OCI-LY7 (cell line): ENCODE measurements around the gene SULT1A2. TPM values are rescaled to one million over a fixed set of nuclear protein-coding genes. Genes with fewer than 3 reads are reported as not detected.
"Not testable (repeated sequence)": the region's sequence is repeated elsewhere in the genome, so short reads cannot be mapped to it uniquely, and the experiment has no call there.

Experiments used
- BruUV-seq: library from RNA; stranded (reverse); fragments of 400-500 nt; replicated peaks from 2 replicates; lab custom pipeline; 2021; lab: Mats Ljungman, UMichigan
- CTCF ChIA-PET: fragments of 300-600 bp; sonication (Branson Sonifier 250); formaldehyde crosslinking; loops from one replicate; lab custom pipeline; 2022; ENCODE audit warnings: antibody characterized with exemption; ENCODE audit not compliant: unreplicated experiment; lab: Charles Lee
- POLR2A ChIA-PET: fragments of 300-600 bp; sonication (Branson Sonifier 250); formaldehyde crosslinking; loops from one replicate; lab custom pipeline; 2022; ENCODE audit warnings: antibody characterized with exemption; lab: Charles Lee
- DNase-seq: peaks from one replicate; pipeline ENCODE4 v3.0.0-alpha.2; 2015; ENCODE audit warnings: low spot score
- H2AFZ ChIP-seq: fragments of 200-600 bp; sonication (generic), shearing (Covaris generic); 2 replicates; pipeline ENCODE4 v1.6.1; 2014; ENCODE audit warnings: mild to moderate bottlenecking, antibody characterized with exemption, low read length, moderate library complexity
- H3K27ac ChIP-seq: fragments of 200-600 bp; sonication (generic); 2 replicates; pipeline ENCODE4 v1.5.1; 2014; ENCODE audit warnings: mixed run types, low read depth, mild to moderate bottlenecking, moderate library complexity, low read length, inconsistent platforms; ENCODE audit not compliant: poor library complexity, severe bottlenecking
- H3K36me3 ChIP-seq: fragments of 200-600 bp; sonication (generic); 2 replicates; pipeline ENCODE4 v1.6.1; 2014; ENCODE audit warnings: mild to moderate bottlenecking, antibody characterized with exemption, low read length, moderate library complexity, mixed read lengths; ENCODE audit not compliant: insufficient read depth
- H3K4me1 ChIP-seq: fragments of 200-600 bp; sonication (generic); 2 replicates; pipeline ENCODE4 v1.5.1; 2014; ENCODE audit warnings: mild to moderate bottlenecking, low read length; ENCODE audit not compliant: insufficient read depth, poor library complexity, severe bottlenecking
- H3K4me2 ChIP-seq: fragments of 200-600 bp; sonication (generic); 2 replicates; pipeline ENCODE4 v1.6.1; 2014; ENCODE audit warnings: mild to moderate bottlenecking, low read length
- H3K4me3 ChIP-seq: fragments of 200-600 bp; sonication (generic); 2 replicates; pipeline ENCODE4 v1.5.1; 2014; ENCODE audit warnings: mild to moderate bottlenecking, low read depth, low read length; ENCODE audit not compliant: poor library complexity, severe bottlenecking
- H3K79me2 ChIP-seq: fragments of 200-600 bp; sonication (generic); 2 replicates; pipeline ENCODE4 v1.6.1; 2016; ENCODE audit warnings: low read depth, mild to moderate bottlenecking, low read length, moderate library complexity, mixed read lengths; ENCODE audit not compliant: insufficient read depth
- H3K9me2 ChIP-seq: fragments of 200-600 bp; sonication (generic); 2 replicates; pipeline ENCODE4 v1.6.1; 2016; ENCODE audit warnings: mild to moderate bottlenecking, low read length, mixed read lengths; ENCODE audit not compliant: insufficient read depth
- H3K9me3 ChIP-seq: fragments of 200-600 bp; sonication (generic); 2 replicates; pipeline ENCODE4 v1.6.1; 2014; ENCODE audit warnings: mild to moderate bottlenecking, mixed run types, low read length, mixed read lengths
- H4K20me1 ChIP-seq: fragments of 200-600 bp; sonication (generic); 2 replicates; pipeline ENCODE4 v1.6.1; 2014; ENCODE audit warnings: mild to moderate bottlenecking, antibody characterized with exemption, low read length, moderate library complexity, mixed read lengths; ENCODE audit not compliant: insufficient read depth
- CTCF ChIP-seq: fragments of 200-600 bp; sonication (generic); conservative IDR thresholded peaks from 2 replicates; pipeline ENCODE4 v1.5.1; 2014; ENCODE audit warnings: mild to moderate bottlenecking, antibody characterized with exemption, low read length, moderate library complexity, mixed read lengths
- EZH2phosphoT487 ChIP-seq: fragments of 200-600 bp; sonication (generic); IDR thresholded peaks from 2 replicates; pipeline ENCODE4 v1.6.1; 2018; ENCODE audit warnings: low read depth, borderline replicate concordance, mild to moderate bottlenecking, mixed run types, antibody characterized with exemption, low read length, moderate library complexity, mixed read lengths
- intact Hi-C: fragments of 100-400 bp; cut with micrococcal nuclease; formaldehyde crosslinking; loops from one replicate; pipeline ENCODE4 v1.10.0; 2022; ENCODE audit not compliant: unreplicated experiment
- total RNA-seq, 2 experiments: library from RNA; depleted of rRNA in 1 of 2; stranded (reverse); fragments of >200 nt in 1 of 2; shearing (Covaris generic) in 1 of 2; gene quantifications; 2 replicates each; pipeline ENCODE4 v1.2.3, GENCODE V29; 2014 to 2022

The SULT1A2 gene
- total RNA-seq, 2 experiments from 2014 or later: 2.1 to 3.0 TPM

DNA sequence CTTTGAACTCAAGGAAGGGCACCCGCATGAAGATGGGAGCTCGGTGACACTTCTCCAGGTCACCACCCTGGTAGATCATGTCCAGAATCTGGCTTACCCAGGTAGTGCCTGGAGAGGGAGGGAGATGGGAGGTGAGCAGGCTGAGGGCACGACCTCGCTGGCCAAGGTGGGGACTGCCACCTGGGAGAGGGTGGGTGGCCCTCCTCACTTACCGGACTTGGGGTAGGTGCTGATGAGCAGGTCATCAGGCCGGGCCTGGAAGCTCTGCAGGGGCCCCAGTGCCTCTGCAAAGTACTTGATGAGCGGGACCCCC is 11.6 kb upstream of the SULT1A2 start:
- H3K4me2 ChIP-seq, BruUV-seq, H3K4me3 ChIP-seq, H3K4me1 ChIP-seq, CTCF ChIA-PET, H4K20me1 ChIP-seq, intact Hi-C loops, H2AFZ ChIP-seq, POLR2A ChIA-PET, H3K9me3 ChIP-seq, H3K27ac ChIP-seq, H3K79me2 ChIP-seq, DNase-seq, H3K9me2 ChIP-seq: not testable (repeated sequence)
- H3K36me3 ChIP-seq: peaks cover 39% of the 10 kb centered on the region

- TSS peak; percentile 30 for BruUV-seq
- POLR2A ChIA-PET: interaction anchor here (0.6 kb wide), 1 partner anchor 11 kb away, joined by 3 read pairs; no protein-coding TSS in a partner anchor
- H4K20me1 ChIP-seq, intact Hi-C loops, H3K4me3 ChIP-seq, H3K4me2 ChIP-seq, H2AFZ ChIP-seq, H3K9me2 ChIP-seq, DNase-seq, H3K79me2 ChIP-seq, H3K9me3 ChIP-seq, H3K27ac ChIP-seq, CTCF ChIA-PET: not testable (repeated sequence)
- Histone ChIP-seq H3K36me3 (peaks cover 42% of the 10 kb centered on the region), H3K4me1 (peaks cover 11% of the 10 kb centered on the region)
Measured at GRCh38 chr16:28607681-28608495, 11.0 kb upstream of the SULT1A2 start.

DNA sequence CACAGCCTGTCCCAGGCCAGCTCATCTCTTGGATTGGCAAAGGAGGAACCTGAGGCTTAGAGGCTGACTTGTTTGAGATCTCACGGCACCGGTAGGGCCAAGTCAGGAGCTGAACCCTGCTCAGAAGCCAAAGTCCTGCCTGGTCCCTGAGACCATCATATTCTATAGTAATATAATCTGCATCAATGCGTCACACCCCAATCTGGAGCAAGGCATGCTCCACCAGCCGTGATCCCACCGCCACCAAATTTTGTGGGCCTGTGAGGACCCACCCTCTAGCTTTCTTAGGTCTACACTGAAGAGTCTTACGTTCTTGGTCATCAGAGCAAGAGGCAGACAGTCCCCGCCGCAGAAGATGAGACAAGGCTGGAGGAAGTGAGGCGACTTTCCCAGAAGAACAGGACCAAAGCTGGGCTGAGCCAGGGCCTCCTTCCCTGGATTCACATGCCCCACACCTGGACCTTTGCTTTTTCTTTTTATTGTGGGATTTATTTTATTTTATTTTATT is 10.3 kb upstream of the SULT1A2 start:
- no peak overlapping the region for H3K27ac ChIP-seq
- no peak for DNase-seq
- no peak overlapping the region for H2AFZ ChIP-seq
- BruUV-seq: no TSS peak
- no peaks in the 10 kb centered on the region for H4K20me1 ChIP-seq
- H3K4me2 ChIP-seq: no peak overlapping the region
- H3K79me2 ChIP-seq: peaks cover 7% of the 10 kb centered on the region; the same call in 1 of the 2 replicates
- peaks cover 16% of the 10 kb centered on the region for H3K4me1 ChIP-seq
- ChIA-PET CTCF (no interaction called here), POLR2A (no interaction called here)
- no peaks in the 10 kb centered on the region for H3K9me2 ChIP-seq
- no peak overlapping the region for H3K4me3 ChIP-seq
- H3K36me3 ChIP-seq: peaks cover 42% of the 10 kb centered on the region
- intact Hi-C loops: no loop called here
- TF ChIP-seq EZH2phosphoT487 (no peak), CTCF (no peak)
- no peaks in the 10 kb centered on the region for H3K9me3 ChIP-seq
